Activated CD4-positive, alpha-beta T cell treated with anti-CD3 and anti-CD28 coated beads for 4 hours (primary cell): Measurements from ENCODE around the gene MCHR1.
"Not testable (repeated sequence)": the region's sequence is repeated elsewhere in the genome, so short reads cannot be mapped to it uniquely, and the experiment has no call there.

Source experiments
- DNase-seq, 2 donors: peaks; one replicate each; pipeline ENCODE4 v3.0.0-alpha.2; 2020

The MCHR1 gene, protein sequence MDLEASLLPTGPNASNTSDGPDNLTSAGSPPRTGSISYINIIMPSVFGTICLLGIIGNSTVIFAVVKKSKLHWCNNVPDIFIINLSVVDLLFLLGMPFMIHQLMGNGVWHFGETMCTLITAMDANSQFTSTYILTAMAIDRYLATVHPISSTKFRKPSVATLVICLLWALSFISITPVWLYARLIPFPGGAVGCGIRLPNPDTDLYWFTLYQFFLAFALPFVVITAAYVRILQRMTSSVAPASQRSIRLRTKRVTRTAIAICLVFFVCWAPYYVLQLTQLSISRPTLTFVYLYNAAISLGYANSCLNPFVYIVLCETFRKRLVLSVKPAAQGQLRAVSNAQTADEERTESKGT

DNA sequence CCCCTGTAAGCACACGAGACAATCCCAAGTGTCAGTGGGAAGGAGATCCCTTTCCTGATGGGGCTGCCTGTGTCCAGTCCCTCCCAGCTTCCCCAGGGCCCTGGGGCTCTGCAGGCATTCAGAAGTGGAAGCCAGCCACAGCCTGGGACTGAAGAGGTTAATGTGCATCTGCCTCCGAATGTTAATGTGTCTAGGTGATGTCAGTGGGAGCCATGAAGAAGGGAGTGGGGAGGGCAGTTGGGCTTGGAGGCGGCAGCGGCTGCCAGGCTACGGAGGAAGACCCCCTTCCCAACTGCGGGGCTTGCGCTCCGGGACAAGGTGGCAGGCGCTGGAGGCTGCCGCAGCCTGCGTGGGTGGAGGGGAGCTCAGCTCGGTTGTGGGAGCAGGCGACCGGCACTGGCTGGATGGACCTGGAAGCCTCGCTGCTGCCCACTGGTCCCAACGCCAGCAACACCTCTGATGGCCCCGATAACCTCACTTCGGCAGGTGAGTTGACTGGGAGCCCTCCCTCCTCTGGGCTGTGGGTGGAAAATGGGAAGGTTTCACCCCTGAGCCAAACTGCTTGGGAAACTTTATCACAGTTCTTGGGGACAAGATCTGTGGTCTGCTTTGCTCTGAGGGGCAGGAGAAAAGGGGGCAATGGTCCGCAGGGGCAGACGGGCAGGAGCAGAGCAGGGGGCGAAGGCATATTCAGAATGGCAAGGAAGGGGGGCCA is at the start of gene MCHR1:
MCHR1 (plus strand) TSS at position 236 of the 715 bp plus-strand sequence; CDS start at position 405, 169 bp downstream.
- DNase-seq, result no peak

DNA sequence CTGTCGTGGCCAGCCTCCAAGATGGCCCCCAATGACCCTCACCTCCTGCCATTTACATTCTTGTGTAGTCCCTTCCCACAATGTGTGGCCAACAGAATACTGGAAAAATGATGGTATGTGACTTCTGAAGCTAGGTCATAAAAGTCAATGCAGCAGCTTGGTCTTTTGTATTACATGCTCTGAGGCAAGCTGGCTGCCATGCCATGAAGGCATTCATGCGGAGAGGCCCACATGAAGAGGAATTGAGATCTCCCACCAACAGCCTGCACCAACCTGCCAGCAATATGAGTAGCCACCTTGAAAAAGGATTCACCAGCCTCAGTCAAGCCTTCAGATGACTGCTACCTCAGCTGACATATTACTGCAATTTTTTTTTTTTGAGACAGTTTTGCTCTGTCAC is 47.4 kb upstream of the MCHR1 start:
- DNase-seq, result no peak

DNA sequence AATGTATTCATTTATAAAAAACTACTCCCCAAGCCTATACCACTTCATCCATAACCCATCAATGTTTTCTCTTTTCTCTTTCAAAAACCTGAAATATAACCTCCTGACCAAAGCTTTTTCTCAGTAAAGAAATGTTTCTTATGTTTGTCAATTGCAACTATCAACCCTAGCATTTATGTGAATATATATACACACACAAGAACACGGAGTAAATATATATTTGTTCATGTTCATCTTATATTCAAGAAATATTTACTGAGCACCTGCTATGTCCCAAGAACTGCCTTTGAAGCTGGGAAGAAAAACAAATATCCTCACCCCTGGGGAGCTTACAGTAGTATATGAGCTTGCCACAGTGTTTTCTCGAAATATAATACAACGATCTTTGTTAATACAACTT is 46.2 kb upstream of the MCHR1 start:
- no peak for DNase-seq

DNA sequence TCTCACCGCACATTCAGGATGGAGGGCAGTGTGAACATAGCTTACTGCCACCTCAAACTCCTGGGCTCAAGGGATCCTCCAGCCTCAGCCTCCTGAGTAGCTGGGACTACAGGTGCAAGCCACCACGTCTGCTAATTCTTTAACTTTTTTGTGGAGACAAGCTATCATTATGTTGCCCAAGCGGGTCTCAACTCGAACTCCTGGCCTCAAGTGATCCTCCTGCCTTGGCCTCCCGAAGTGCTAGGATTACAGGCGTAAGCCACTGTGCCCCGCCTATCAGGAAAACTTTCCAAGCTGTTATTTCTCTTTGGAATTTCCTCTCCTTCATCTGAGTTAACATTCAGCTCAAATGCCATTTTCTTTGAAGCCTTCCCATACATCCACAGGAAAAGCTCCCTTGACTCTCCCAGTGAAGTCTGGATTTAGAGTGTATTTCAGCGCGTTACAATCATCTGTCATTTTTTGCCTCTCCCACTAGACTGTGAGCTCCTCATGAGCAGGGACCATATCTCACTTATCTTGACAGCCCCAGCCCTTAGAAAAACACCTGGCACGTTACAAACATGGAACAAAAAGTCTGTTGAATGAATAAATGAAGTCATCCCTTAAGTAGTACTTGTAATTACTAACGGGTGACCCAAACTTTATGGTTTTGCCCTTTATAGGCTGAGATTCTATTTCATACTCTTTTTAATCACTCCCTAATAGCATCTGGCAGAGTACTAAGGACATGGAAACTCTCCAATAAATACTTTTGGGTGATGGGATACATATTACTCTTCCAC is 45.0 kb upstream of the MCHR1 start:
- DNase-seq, result no peak

DNA sequence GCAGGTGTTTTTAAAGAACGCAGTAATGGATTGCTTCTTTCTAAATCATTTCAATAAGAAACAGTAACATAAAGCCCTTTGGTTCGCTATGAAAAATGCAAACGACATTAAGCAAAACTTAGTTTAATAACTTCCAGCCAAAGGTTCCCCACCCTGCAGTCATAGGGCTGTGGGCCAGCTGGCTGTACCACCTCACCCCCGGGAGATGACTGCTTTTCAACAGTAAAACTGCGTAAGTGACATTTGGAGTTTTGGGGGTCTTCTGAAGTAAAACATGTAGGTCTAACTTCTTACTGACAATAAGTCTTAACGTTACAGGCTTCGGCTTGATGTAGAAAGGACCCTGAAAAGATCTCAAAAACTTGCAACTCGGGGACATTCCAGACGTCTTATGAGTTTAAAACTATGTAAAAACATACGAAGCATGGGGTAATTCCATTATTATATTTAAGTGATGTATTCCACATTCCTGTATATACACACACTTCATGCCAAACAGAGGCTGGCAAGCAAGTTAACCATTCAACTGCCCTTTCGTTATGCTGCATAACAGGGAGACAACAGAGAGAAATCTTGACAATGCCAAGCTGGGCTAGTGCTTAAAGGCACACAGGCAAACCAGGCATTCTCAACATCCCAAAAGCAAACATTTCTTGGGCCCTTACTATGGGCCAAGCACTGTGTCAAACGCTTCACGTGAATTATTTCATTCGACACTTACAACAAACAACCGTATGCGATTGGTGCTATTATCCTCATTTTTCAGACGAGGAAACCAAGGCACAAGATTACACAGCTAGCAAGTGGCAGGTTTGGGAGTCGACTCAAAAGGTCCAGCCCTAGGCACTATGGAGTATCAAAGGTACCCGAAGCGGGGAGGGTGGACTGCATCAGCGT is 44.0 kb upstream of the MCHR1 start:
- DNase-seq, result no peak

DNA sequence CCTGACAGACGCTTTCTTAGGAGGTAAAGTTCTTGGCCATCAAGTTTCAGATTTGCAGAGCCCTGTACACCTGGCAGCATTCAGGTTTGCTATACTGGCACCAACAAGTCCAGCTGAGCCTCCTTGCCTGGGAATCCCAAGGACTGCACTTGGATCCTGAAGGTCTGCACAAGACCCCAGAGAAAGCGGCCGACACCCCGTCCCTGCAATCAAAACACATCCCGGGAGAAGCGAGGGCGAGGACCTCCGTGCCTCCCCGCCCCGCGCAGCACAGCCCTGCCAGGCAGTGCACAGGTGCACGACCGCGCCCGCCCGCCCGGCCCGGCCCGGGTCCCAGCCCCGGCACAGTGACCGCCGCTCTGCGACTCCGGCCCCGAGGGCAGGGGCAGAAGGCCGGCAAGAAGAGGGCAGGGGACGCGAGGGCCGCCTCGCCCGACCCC is 43.3 kb upstream of the MCHR1 start:
- DNase-seq, result no peak

DNA sequence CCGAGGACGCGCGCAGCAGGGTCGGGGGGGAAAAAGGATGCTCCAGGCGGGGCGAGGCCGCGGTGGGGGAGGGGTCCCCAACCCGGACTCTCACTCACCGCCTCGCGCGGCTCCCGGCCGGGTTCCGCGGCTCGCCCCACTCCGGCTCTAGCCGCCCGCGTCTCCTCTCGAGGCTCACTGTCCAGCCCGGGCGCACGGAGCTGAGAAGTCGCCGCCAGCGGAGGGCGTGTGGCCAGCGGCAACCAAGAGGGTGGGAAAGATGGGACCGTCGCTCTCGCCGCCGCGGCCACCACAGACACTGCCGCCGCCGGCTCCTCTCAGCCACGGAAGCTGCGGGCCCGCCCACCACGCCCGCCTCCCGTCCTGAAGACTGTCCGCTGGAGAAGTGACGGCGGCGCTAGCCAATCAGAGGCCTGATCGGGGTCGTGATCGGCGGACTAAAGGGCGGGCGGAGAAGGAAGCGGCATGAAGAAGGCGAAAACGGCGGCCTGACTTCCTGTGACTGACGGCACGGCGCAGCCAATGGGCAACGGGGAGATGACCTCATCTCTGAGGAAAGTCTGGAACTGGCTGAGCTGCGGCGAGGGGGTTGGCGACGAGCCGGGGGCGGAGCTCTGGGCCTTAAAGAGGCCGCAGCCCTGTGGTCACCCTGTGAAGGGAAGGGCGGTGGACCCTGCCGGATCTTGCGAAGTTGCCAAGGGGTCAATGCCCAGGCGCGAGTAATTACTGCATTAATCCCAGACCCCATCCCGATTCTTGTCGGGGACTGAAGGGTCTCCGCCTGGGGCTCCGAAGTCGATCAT is 42.7 kb upstream of the MCHR1 start, which contains the start of gene MRTFA:
MRTFA (minus strand) TSS at position 340 of the 803 bp plus-strand sequence.
- DNase-seq, result peak; percentile 99

DNA sequence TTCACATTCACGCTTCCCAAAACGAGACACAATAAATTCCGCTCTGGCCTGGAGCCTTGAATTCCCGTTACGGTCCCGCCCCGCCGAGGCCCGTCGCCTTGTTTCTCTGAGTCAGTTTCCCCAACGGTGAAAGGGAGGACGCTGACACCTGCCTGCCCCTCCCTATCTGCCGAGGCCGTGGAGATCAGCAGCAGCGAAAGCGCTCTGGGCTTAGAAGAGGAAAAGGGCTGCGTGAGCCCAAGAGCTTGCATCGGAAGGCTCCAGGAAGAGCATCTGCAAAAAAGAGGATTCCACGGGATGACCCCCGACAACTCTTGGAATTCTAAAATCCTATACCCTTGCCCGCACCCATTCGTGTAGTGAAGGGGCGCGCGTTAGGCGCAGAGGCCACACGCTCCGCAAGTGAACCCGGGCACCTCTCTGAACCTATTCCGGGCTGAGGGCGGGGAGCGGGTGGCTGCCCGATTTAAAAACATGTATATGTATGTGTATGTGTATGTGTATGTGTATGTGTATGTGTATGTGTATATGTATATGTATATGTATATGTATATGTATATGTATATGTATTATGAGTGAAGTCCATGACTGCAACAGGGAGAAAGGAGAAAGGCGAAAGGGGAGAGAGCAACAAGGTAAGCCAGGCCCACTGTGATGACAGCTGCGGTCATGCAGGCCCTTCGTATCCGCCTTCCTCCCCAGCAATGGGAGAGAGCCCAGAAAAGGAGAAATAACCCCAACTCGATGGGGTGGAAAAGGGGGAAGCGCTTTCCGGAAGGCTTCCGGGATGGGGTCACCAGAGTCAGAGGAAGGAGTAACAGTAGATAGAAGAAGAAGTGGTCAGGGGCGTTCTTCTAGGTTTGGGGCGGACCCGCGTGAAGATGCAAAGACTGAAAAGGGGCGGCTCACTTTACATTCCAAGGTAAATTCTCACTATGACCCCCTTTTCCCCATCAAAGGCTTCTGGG is 41.8 kb upstream of the MCHR1 start:
- peak; percentile 65 to 69 for DNase-seq

DNA sequence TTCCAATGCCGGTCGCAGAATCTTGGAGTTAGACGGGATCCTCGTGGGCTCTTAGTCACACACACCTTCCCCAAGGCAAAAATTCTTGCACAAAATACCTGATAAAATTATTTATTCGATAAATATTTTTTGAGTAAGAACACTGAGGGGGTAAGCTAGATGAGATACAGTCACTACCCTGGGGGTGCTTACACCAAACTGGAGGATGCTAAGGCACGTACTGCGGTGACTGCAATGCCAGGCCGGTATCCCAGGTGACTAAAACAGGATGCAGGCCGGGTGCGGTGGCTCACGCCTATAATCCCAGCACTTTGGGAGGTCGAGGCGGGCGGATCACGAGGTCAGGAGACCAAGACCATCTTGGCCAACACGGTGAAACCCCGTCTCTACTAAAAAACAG is 41.0 kb upstream of the MCHR1 start:
- no peak for DNase-seq

DNA sequence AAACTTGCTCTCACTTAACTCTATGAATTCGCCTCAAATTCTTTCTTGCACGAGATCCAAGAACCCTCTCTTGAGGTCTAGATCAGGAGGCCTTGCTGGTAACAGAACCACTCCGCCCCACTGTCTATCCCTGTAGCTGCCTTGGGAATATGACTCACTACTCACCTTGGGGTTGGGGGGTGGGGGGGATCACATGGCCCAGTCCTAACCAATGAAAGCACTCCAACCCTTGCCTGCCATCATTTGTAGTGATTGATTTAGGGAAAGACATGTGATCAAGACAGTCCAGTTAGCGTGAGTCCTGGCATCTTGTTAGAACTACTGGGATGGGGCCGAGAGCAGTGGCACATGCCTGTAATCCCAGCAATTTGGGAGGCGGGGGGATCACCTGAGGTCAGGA is 38.0 kb upstream of the MCHR1 start:
- DNase-seq, result no peak

DNA sequence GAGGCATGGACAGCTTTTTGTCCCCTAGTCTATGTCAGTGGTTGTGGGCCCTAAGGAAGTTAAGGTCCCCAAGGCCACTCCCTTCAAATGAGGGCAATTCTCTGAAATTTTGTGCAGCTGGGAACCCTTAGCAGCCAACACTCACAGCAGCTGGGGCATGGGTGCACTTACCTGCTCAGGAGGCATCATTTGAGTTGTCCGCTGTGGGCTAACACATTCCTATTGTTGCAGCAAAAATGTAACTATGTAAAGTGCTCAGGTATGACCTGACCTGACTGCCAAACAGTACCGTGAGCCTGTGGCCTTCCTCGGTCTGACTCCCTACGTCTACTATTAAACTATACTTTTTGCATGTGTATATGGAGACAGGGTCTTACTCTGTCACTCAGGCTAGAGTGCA is 37.0 kb upstream of the MCHR1 start:
- no peak for DNase-seq

DNA sequence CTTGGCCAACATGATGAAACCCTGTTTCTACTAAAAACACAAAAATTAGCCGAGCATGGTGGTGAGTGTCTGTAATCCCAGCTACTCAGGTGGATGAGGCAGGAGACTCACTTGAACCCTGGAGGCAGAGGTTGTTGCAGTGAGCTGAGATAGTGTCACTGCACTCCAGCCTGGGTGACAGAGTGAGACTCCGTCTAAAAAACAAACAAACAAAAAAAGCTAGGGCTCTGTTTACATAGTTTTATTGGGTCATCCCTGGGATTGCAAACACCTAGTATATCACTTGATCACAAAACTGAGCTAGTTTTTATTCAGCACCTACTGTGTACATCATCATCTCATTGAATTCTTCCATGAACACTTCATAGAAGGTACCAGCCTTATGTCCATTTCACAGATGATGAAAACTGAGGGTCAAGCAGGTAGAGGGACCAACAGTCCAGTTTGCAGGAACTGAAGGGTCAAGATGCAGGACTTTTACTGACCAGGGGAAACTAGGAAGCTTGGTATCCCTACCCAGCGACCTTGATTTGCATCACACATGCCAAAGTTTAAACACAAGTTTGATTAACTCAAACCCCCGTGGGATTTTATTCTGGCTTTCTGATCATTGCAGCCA is 33.6 kb upstream of the MCHR1 start:
- DNase-seq, result no peak

DNA sequence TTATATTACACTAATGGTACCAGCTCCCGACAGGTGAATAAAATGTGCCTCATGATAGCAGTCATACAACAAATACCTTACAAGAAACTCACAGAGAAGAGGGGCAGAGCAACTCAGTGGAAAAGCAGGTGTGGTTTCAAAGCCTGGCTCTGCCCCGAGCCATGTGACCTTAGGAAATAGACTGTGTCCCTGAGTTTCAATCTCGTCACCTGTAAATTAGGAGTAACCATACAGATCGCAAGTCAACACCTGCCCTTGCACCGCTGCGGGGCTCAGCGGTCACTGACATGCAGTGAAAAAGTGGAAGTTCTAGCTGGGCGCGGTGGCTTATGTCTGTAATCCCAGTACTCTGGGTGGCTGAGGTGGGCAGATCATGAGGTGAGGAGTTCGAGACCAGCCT is 30.9 kb upstream of the MCHR1 start:
- DNase-seq, result no peak

DNA sequence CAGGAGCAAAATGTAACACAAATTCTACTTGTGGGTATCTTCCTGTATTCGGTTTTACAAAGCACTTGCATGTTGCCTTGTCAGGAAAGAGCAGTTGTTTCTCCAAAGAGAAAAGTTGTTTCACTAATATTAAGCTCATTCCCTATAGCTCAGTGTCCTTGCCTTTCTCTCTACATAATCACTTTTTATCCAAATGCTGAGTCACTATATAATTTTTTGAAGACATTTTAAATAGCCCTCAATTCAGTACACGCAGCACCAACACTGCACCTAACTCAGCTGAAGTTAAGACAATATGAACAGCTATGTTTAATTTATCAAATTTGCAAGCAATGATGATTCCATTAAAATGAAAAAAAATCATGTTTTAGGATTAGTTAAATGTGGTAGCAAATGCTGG is 28.2 kb upstream of the MCHR1 start:
- DNase-seq, result no peak

DNA sequence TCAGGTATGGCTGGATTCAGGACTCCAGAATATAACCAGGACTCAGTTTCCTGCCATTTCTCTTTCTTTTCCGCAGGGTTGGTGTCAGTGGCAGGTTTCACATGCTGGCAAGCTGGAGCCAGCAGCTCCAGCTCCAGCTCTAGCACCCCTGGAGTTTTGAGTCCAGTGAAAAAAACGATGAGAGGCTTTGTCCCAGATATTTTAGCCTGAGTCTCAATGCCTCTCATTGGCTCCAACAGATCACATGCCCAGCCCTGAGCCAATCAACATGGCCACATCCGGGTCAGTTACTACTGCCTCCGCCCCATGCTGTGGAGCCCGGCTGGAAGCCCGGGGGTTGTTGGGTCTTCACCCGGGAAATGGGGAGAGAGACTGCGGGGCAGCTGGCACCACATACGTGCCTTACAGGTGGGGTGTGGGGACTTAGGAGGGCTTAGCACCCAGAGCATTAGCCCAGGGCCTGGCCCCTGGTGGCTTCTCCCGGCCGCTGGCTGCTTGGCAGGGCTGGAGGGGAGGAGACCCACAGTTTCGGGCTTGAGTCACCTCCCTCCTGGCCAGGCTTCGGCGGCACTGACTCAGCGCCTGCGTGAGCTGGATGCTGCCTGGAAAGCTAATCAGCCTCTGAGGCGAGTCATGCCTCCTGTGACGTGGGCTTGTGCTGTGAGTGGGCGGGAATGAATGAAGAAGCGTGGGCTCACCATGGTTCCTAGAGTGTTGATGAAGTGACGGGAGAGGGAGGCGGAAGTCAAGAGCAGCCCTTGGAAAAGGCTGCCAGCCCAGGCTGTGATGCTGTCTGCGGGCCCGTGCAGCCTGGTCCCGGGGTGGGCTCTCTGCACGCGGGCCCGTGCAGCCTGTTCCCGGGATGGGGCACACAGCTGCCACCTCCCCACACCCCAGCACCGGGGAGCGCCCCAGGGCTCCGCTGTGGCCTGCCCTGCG is 27.5 kb upstream of the MCHR1 start:
- peak; percentile 81 to 85 for DNase-seq

DNA sequence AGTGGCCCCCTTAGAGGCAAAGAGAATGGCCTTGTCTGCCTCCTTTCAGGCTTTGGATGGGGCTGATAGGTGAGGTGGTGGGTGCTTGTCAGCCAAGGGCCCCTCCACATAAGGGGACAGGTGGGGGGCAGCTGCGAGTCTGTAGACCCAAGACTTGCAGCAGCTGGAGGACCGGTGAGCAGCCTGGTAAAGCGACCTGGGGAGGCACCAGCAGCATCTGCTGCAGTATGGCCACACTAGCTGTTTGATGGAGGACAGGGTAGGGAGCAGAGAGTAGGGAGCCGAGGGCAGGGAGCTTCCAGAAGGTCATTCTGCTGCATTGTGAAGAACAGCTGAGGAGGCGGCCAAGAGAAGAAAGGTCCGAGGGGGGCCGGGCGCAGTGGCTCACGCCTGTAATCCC is 25.9 kb upstream of the MCHR1 start:
- DNase-seq, result no peak

DNA sequence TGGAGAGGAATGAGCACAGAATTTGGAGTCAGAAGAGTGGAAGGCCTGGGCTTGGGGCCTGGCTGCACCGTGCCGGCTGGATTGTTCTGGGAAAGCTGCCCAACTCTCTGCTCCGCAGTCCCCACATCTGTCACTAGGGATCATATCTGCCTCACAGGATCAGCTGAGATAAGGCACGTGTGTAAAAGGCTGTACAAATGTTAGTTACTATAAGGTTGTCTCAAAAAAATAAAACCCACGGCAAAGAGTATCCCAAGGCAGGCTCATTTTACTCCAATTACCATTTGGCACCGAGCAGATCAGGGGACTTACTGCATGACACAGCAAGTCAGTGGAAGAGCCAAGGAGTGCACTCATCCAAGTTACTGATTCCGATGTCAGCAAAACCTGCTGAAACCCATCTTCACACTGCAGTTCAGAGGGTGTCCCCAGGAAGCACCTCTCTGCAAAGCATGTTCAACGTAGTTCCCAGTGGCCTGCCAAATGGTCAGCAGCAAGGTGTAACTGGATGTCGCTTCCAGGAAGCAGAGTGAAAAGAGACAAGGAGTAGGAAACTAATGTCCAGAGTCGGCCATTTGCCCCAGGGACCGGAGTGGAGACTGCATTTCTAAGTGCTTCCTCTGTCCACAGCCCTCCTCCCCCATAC is 24.6 kb upstream of the MCHR1 start:
- DNase-seq, result no peak

DNA sequence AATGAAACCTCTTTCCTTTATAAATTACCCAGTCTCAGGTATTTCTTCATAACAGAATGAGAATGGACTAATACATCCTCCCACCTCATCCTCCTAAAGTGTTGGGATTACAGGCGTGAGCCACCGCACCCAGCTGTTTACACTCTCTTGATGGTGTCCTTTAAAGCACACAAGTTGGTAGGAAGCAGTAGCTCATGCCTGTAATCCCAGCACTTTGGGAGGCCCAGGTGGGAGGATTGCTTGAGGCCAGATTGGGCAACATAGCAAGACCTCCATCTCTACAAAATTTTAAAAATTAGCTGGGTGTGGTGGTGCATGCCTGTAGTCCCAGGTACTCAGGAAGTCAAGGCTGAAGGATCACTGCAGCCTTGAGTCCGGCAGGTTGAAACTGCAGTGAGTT is 23.3 kb upstream of the MCHR1 start:
- DNase-seq, result not testable (repeated sequence)
